IMR-90 (cell line): Measurements from ENCODE around the gene CCN2. TPM values are rescaled to one million over a fixed set of nuclear protein-coding genes. Genes with fewer than 3 reads are reported as not detected.

Experiments
- ATAC-seq: fragments of 200-7000 bp; cut with Tn5 transposase; 2 replicates; pipeline ENCODE4 v1.9.1; 2020; ENCODE audit warnings: low read depth, mild to moderate bottlenecking, moderate library complexity
- BruUV-seq: library from RNA; stranded (reverse); fragments of 400-500 nt; replicated peaks from 2 replicates; lab custom pipeline; 2021; lab: Mats Ljungman, UMichigan
- CTCF ChIA-PET: fragments of 300-600 bp; formaldehyde crosslinking; extraction: SDS; loops from one replicate; lab custom pipeline; 2021; ENCODE audit warnings: antibody characterized with exemption; lab: Yijun Ruan, JAX
- POLR2A ChIA-PET: fragments of 300-600 bp; sonication (Branson Sonifier 250); formaldehyde crosslinking; loops from one replicate; lab custom pipeline; 2022; ENCODE audit warnings: antibody characterized with exemption; ENCODE audit not compliant: unreplicated experiment; lab: Charles Lee
- DNase-seq: peaks from one replicate; pipeline ENCODE4 v3.0.0; 2013
- H2AFZ ChIP-seq: replicated peaks from 2 replicates; pipeline ENCODE3; 2013; ENCODE audit warnings: low read length, mild to moderate bottlenecking; ENCODE audit not compliant: poor library complexity
- H2AK5ac ChIP-seq: 2 replicates; pipeline ENCODE4 v1.6.1; 2013; ENCODE audit warnings: low read depth, low read length, inconsistent platforms
- H2AK9ac ChIP-seq: replicated peaks from 2 replicates; pipeline ENCODE3; 2013; ENCODE audit warnings: mild to moderate bottlenecking, low read depth, low read length, moderate library complexity; ENCODE audit not compliant: poor library complexity
- H2BK120ac ChIP-seq: 2 replicates; pipeline ENCODE4 v1.6.1; 2013; ENCODE audit warnings: low read depth, low read length, inconsistent platforms
- H2BK15ac ChIP-seq: 3 replicates; pipeline ENCODE4 v1.6.1; 2013; ENCODE audit warnings: low read depth, low read length, inconsistent platforms
- H2BK20ac ChIP-seq: 2 replicates; pipeline ENCODE4 v1.6.1; 2013; ENCODE audit warnings: low read depth, mild to moderate bottlenecking, inconsistent platforms, low read length, moderate library complexity
- H2BK5ac ChIP-seq: 2 replicates; pipeline ENCODE4 v1.6.1; 2013; ENCODE audit warnings: mild to moderate bottlenecking, low read depth, low read length, inconsistent platforms; ENCODE audit not compliant: poor library complexity, severe bottlenecking
- H3K14ac ChIP-seq: replicated peaks from 2 replicates; pipeline ENCODE4 v1.6.1; 2013; ENCODE audit warnings: low read depth, low read length, inconsistent platforms
- H3K18ac ChIP-seq: 2 replicates; pipeline ENCODE4 v1.6.1; 2013; ENCODE audit warnings: low read depth, low read length, control low read depth
- H3K23ac ChIP-seq: 2 replicates; pipeline ENCODE4 v1.6.1; 2013; ENCODE audit warnings: low read depth, low read length, inconsistent platforms
- H3K27ac ChIP-seq: 2 replicates; pipeline ENCODE4 v1.5.1; 2013; ENCODE audit warnings: mild to moderate bottlenecking, control low read depth, low read length; ENCODE audit not compliant: insufficient read depth
- H3K27me3 ChIP-seq: 2 replicates; pipeline ENCODE4 v1.6.1; 2013; ENCODE audit warnings: low read length; ENCODE audit not compliant: control insufficient read depth, insufficient read depth
- H3K36me3 ChIP-seq: 2 replicates; pipeline ENCODE4 v1.6.1; 2013; ENCODE audit warnings: low read length, mixed read lengths; ENCODE audit not compliant: control insufficient read depth, insufficient read depth
- H3K4ac ChIP-seq: 2 replicates; pipeline ENCODE4 v1.6.1; 2013; ENCODE audit warnings: low read depth, low read length, inconsistent platforms
- H3K4me1 ChIP-seq: 2 replicates; pipeline ENCODE4 v1.6.1; 2013; ENCODE audit warnings: low read length, mixed read lengths; ENCODE audit not compliant: control insufficient read depth, insufficient read depth
- H3K4me2 ChIP-seq: 2 replicates; pipeline ENCODE4 v1.6.1; 2013; ENCODE audit warnings: low read depth, mild to moderate bottlenecking, control low read depth, low read length, moderate library complexity
- H3K4me3 ChIP-seq: 2 replicates; pipeline ENCODE4 v1.5.1; 2013; ENCODE audit warnings: low read depth, mild to moderate bottlenecking, control low read depth, low read length, moderate library complexity; ENCODE audit not compliant: insufficient read depth
- H3K56ac ChIP-seq: 2 replicates; pipeline ENCODE4 v1.6.1; 2013; ENCODE audit warnings: low read length, inconsistent platforms; ENCODE audit not compliant: insufficient read depth; ENCODE audit errors: extremely low read depth
- H3K79me1 ChIP-seq, 2 experiments: 2 replicates each; pipeline ENCODE4 v1.6.1; 2013; ENCODE audit warnings: low read length in 2 of 2, inconsistent platforms in 1 of 2, low read depth in 1 of 2
- H3K9ac ChIP-seq: 2 replicates; pipeline ENCODE4 v1.6.1; 2013; ENCODE audit warnings: low read depth, low read length, control low read depth
- H3K9me1 ChIP-seq: 2 replicates; pipeline ENCODE4 v1.6.1; 2013; ENCODE audit warnings: low read length, inconsistent platforms; ENCODE audit not compliant: insufficient read depth
- H3K9me3 ChIP-seq: 2 replicates; pipeline ENCODE4 v1.6.1; 2013; ENCODE audit warnings: low read length; ENCODE audit not compliant: control insufficient read depth, insufficient read depth
- H4K20me1 ChIP-seq: 2 replicates; pipeline ENCODE4 v1.6.1; 2013; ENCODE audit warnings: low read length, inconsistent platforms; ENCODE audit not compliant: insufficient read depth
- H4K5ac ChIP-seq: 2 replicates; pipeline ENCODE4 v1.6.1; 2013; ENCODE audit warnings: mild to moderate bottlenecking, low read depth, low read length, control low read depth
- H4K8ac ChIP-seq, 2 experiments: 2 replicates each; pipeline ENCODE4 v1.6.1; 2013; ENCODE audit warnings: low read depth in 2 of 2, low read length in 2 of 2, control low read depth in 1 of 2, inconsistent platforms in 1 of 2
- H4K91ac ChIP-seq: 2 replicates; pipeline ENCODE4 v1.6.1; 2013; ENCODE audit warnings: low read depth, low read length, inconsistent platforms; ENCODE audit not compliant: insufficient read depth
- FOS ChIP-seq: fragments of 150-350 bp; IDR thresholded peaks from 2 replicates; pipeline ENCODE4 v1.6.1; 2016; ENCODE audit warnings: low read depth, low read length
- MAFK ChIP-seq: IDR thresholded peaks from 2 replicates; pipeline ENCODE4 v1.6.1; 2012; ENCODE audit warnings: low read depth, low read length, improper control_type of control experiment
- WGBS, 2 experiments: methylation state at CpG; one replicate each; pipeline versions ENCODE4 v1.1.5 to v1.1.7; 2013; ENCODE audit warnings: missing lambda C conversion rate in 2 of 2; ENCODE audit not compliant: insufficient read length in 1 of 2; ENCODE audit errors: extremely low coverage in 2 of 2; 5-methylcytosine and 5-hydroxymethylcytosine counted together
- dilution Hi-C: fragments of 300-500 bp; cut with HindIII; formaldehyde crosslinking; loops from one replicate; pipeline ENCODE4 v1.14.3; 2018; ENCODE audit warnings: low sequenced_read_pairs; ENCODE audit not compliant: unreplicated experiment
- in situ Hi-C: fragments of 300-500 bp; cut with MboI; formaldehyde crosslinking; loops from 3 replicates; pipeline ENCODE4 v1.14.3; 2019; ENCODE audit warnings: low sequenced_read_pairs, inconsistent platforms, mixed read lengths
- intact Hi-C: fragments of 100-400 bp; cut with micrococcal nuclease; formaldehyde crosslinking; loops from 2 replicates; pipeline ENCODE4 v1.10.0; 2022
- polyA plus RNA-seq, 3 experiments: library from polyadenylated mRNA; depleted of rRNA; stranded (reverse); fragments of >200 nt; gene quantifications; 2 replicates each; pipeline ENCODE4 v1.2.3, GENCODE V29; 2012; ENCODE audit warnings: low replicate concordance in 1 of 3
- total RNA-seq: library from RNA; depleted of rRNA; stranded (reverse); fragments of >200 nt; gene quantifications from 2 replicates; pipeline ENCODE4 v1.2.3, GENCODE V29; 2012
- TF ChIP-seq, protein P1 (sequence below): fragments of 150-350 bp; IDR thresholded peaks from 2 replicates; pipeline ENCODE4 v1.6.1; 2017; ENCODE audit warnings: mild to moderate bottlenecking, antibody characterized with exemption, low read length, low read depth

The CCN2 gene
- total and polyA plus RNA-seq, 2 of the 4 experiments (the other 2 are of a cell fraction), result 148 to 1,205 TPM

- WGBS, 2 experiments, result no CpG with 5 or more reads among the region's 2 CpGs
Observed at GRCh38 chr6:131982740-131983259, 31.6 kb upstream of the CCN2 start.

More at GRCh38 chr6:131982740-131983259, 31.6 kb upstream of the CCN2 start:
- Histone ChIP-seq H2BK15ac (peak overlapping the region; percentile 69; the same call in 2 of the 3 replicates), H2AK9ac (no peak overlapping the region), H2BK5ac (peak overlapping the region; percentile 92), H3K9ac (no peak overlapping the region), H3K14ac (peak overlapping the region; percentile 57; the same call in 1 of the 2 replicates), H3K27ac (peak overlapping the region; percentile 92; the same call in 1 of the 2 replicates), H2BK120ac (peak overlapping the region; percentile 96), H3K23ac (peak overlapping the region; percentile 2; the same call in 1 of the 2 replicates), H2AK5ac (peak overlapping the region; percentile 29; the same call in 1 of the 2 replicates), H3K18ac (peak overlapping the region; percentile 76; the same call in 1 of the 2 replicates), H2BK20ac (peak overlapping the region; percentile 72; the same call in 1 of the 2 replicates), H3K9me3 (no peaks in the 10 kb centered on the region), H4K20me1 (no peaks in the 10 kb centered on the region), H3K56ac (peak overlapping the region; percentile 39; the same call in 1 of the 2 replicates), H3K36me3 (no peaks in the 10 kb centered on the region), H3K4ac (peak overlapping the region; percentile 51; the same call in 1 of the 2 replicates), H3K4me2 (peak overlapping the region; percentile 68; the same call in 1 of the 2 replicates), H3K9me1 (peaks cover 17% of the 10 kb centered on the region), H3K79me1 (no peaks in the 10 kb centered on the region), H4K5ac (peak overlapping the region; percentile 56; the same call in 1 of the 2 replicates), H3K4me3 (no peak overlapping the region), H3K4me1 (peaks cover 16% of the 10 kb centered on the region), H4K8ac (peak overlapping the region in 1 of 2 experiments; percentile 83; a peak in 2 of 4 replicates), H3K27me3 (no peaks in the 10 kb centered on the region), H4K91ac (peak overlapping the region; percentile 40; the same call in 1 of the 2 replicates), H2AFZ (no peak overlapping the region)
- in situ Hi-C loops, result no loop called here
- POLR2A ChIA-PET, result interaction anchor here (0.6 to 0.7 kb wide), 2 partner anchors 31 to 151 kb away, joined by 3 read pairs; partner anchors contain the start of gene CCN2
- DNase-seq (peak; percentile 88), ATAC-seq (peak; percentile 69)
- intact Hi-C loops, result loop anchor here (5.0 kb wide), 1 partner anchor 80 kb away; no protein-coding TSS in a partner anchor
- TF ChIP-seq FOS, result peak; percentile 51
- TF ChIP-seq, protein P1, sequence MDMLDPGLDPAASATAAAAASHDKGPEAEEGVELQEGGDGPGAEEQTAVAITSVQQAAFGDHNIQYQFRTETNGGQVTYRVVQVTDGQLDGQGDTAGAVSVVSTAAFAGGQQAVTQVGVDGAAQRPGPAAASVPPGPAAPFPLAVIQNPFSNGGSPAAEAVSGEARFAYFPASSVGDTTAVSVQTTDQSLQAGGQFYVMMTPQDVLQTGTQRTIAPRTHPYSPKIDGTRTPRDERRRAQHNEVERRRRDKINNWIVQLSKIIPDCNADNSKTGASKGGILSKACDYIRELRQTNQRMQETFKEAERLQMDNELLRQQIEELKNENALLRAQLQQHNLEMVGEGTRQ, result no peak
- peak; percentile 99 for TF ChIP-seq MAFK
- dilution Hi-C loops, result no loop called here
- CTCF ChIA-PET, result interaction anchor here (2.3 kb wide), 1 partner anchor 24 kb away, joined by 5 read pairs; no protein-coding TSS in a partner anchor
- BruUV-seq, result no TSS peak
